HG03378 (cell line): ENCODE measurements around the gene SPDYC.
"Not testable (repeated sequence)": the region's sequence is repeated elsewhere in the genome, so short reads cannot be mapped to it uniquely, and the experiment has no call there.

ENCODE experiments used
- ATAC-seq: cut with Tn5 transposase; IDR thresholded peaks from one replicate; pipeline ENCODE4 v1.9.1; 2021; ENCODE audit warnings: mild to moderate bottlenecking, moderate library complexity; ENCODE audit not compliant: unreplicated experiment

SPDYC gene

DNA sequence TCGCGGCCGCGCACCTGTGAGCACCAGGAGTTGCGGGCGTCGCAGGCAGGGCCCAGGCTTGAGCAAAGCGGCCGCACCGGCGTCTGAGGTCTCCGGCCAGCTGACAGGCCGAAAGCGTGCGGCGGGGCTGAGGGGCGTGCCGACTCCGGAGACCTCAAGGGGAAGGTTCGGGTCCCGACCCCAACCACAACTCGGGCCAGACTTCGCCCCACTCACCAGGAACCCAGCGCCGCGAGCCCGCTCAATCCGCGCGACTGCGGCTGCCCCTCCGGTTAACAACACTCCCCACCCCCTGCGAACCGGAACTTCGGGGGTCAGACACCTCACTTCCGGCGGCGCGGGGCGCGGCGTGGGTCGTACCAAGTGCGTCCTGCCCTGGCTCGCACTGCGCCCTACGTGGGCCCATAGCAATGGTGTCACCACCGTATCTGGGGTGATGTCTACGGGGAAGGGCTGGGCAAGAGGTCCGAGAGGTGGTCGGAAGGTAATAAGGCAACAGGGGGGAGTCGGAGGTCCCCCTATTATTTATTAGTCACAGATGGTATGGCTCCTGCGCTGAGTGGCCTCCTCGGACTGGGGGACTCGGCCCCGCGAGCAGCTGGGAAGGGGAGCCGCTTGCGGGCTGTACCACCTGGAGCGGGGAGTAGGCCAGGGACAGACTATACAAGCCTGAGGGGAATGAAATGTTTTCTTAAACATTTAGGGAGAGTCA, 35.6 kb upstream of the SPDYC start, which contains the start of gene SYVN1:
TSS of gene SYVN1 (minus strand) at position 280 of the 712 bp plus-strand sequence. CDS start 918 bp downstream, outside the sequence.
- peak; percentile 43 for ATAC-seq

DNA sequence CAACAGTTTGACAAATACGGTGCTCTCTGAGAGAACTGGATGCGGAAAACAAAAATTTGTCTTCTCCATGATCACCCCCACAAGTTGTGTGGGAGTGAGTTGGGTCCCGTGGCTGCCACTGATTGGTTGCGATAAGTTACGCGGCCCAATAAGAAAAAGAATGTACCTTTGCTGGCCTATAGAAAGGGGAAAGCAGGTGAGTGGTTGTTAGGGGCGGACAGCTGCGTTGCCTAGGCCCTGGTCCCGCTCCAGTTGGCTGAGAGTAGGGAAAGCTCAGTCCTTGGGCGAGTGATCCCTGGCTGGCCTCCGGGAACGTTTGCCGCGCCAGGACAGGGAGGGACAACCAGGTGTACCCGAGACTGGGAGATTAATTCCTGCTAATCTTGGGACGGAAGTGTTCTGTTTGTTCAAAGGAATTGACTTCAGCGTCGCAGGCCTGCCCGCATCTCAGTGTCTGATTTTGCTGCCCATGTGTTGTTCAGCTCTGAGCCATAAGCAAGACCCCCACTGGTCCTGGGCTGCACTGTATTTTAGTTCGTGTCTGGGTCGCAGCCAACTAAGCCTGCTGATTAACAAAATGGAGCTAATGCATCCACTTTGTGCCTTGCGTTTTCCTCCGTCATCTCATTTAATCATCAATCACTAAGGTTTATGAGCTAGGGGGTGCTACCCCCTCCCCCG, 34.9 kb upstream of the SPDYC start:
- ATAC-seq = peak; percentile 68

DNA sequence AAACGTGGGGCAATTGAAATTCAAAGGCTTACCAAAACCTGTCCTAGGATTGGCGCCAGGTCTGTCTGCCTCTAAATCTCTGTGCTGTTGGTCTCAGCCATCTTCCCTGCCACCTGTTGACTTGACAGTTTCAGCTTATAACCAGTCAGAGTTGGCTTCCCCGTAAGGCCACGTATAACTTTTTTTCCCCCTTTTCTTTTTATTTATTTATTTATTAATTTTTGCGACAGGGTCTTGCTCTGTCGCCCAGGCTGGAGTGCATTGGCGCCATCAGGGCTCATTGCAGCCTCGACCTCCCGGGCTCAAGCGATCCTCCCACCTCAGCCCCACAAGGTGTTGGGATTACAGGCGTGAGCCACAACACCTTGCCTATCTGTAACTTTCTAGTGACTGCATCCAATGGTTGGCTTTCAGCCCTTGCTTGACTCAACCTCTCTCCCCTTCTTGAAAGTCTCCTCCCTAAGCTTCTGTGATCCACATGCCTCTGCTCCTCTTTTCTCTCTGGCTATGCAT, 34.3 kb upstream of the SPDYC start:
- ATAC-seq = no peak

DNA sequence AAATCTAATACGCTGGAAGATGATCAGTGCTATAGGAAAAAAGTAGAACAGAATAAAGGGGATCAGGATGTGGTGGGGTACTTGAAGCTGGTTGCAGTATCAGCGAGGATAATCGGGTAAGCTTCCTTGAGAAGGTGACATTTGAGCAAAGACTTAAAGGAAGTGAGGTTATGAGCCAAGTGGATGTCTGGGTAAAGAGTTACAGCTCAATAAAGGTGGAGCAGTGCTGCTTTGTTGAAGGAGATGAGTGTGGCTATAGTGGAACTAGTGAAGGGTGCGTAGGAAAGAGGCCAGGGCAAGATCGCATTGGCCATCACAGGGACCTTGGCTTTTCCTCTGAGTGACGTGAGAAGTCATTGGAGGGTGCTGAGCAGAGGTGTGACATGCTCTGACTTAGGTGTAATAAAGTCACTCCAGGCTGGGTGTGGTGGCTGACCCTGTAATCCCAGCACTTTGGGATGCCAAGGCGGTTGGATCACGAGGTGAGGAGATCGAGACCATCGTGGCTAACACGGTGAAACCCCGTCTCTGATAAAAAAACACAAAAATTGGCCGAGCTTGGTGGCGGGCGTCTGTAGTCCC, 33.4 kb upstream of the SPDYC start:
- ATAC-seq = no peak

DNA sequence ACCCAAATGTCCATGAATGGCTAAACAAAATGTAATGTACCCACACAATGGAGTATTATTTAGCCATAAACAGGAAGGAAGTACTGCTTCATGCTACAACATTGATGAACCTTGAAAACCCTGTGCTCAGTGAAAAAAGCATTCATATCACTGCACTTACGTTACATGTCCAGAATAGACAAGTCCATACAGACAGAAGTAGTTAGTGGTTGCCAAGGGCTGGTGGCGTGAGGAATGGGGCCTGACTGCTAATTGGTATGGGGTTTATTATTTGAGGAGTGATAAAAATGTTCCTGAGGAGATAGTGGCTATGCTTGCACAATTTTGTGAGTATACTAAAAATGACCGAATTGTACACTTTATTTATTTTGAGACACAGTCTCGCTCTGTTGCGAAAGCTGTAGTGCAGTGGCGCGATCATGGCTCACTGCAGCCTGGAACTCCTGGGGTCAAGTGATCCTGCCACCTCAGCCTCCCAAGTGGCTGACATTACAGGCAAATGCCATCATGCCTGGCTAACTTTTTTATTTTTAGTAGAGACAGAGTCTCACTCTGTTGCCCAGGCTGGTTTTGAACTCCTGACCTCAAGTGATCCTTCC, 28.0 kb upstream of the SPDYC start:
- no peak for ATAC-seq

DNA sequence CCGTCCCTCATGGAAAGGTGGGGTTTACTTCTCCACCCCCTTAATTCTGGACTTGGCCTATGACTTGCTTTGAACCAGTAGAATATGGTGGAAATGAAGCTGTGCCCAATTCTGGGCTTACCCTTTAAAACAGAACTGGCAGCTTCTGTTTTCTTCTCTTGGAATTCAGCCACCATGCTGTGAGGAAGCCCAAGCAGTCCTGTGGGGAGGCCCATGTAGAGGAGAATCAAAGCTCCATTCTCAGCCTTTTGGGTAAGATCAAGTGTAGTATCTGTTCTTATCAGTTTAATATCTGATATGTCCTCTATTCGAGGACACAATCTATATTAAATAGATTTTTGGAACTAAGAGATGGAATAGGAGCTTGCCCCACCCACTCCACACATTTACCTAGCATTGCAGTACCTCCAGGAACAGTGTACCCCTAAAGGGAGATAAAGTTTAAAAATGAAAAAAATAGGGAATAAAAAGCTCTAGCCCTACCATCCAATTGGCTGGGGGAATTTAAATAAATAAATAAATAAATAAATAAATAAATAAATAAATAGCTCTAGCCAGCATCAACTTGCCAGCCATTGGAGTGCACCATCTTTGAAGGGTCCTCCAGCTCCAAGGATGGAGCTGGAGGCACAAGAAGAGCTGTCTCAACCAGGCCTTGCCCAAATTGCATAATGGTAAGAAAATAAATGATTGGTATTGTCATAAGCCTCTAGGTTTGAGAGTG, 22.5 kb upstream of the SPDYC start:
- no peak for ATAC-seq

DNA sequence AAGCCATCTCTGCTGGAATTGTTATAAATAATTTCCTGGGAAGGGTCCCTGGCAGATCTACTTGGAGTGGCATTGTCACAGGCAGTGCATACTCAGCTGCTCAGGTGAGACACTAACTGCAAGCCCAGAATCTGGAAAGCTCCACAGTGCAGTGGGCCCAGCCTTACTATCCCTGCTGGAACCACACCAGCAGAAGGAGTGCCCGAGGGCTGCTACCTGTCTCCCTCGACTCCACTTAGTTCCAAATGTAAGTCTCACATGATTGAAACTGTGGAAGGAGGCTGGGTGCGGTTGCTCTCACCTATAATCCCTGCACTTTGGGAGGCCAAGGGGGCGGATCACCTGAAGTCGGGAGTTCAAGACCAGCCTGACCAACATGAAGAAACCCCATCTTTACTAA, 21.4 kb upstream of the SPDYC start:
- no peak for ATAC-seq

DNA sequence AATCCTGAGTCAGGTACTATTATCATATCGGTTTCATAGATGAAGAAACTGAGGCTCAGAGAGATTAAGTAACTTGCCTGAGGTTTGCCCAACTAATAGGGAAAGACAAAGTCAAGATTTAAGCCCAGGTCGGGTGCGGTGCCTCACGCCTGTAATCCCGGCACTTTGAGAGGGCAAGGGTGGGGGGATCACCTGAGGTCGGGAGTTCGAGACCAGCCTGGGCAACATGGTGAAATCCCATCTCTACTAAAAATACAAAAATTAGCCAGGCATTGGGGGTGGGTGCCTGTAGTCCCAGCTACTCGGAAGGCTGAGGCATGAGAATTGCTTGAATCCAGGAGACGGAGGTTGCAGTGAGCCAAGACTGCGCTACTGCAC, 19.9 kb upstream of the SPDYC start:
- not testable (repeated sequence) for ATAC-seq

DNA sequence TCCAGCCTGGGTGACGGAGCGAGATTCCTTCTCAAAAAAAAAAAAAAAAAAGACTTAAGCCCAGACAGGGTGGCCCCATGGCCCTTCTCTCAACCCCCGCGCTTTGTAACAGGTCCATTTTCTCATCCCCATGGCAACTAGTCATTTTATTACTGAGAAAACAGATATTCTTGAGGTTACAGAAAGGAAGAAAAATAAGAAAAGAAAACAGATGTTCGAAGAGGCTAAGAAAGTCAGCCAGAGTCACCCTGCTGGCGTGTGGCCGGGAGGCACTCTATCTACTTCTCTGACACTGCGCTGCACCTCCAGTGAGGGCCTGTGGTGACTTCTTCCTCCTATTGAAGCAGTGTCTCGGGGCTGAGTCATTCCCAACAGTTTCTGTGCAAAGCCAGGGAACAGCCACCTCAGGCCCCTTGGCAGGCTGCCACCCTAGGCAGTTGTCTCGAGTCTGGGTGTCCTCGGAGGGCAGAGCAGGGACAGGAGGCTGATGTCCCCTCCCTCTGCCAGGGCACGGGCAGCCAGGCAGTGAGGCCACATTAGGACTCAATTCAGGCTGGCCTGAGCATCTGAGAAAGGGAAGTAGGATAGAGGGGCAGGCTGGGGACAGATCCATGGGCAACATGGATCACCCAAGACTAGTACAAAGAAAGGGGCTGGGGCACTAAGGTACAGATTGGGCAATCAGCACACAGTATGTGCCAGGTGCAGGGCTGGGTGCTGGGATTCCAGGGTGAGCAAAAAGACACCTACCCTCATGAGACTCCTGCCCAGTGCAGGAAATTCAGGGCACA, 19.3 kb upstream of the SPDYC start:
- no peak for ATAC-seq

DNA sequence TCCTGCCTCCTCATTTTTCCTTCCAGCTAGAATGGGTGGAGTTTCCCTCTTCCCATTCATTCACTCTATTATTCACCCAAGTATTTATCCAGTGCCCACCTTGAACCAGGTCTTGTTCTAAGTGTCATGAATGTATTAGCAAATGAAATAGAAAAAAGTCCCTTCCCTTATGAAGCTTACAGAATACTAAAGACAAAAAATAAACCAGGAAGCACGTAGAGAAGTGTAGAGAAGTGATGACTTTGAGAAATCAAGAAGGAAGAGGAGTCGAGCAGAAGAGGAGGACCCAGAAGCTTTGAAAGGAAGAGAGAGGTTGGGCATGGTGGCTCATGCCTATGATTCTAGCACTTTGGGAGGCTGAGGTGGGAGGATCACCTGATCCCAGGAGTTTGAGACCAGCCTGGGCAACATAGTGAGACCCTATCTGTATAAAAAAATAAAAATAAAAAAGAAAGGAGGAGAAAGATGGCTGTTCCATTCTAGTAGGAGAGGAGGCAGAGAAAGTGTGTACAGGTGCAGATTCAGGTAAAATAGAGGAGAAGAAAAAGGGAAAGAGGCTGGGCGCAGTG, 18.6 kb upstream of the SPDYC start:
- ATAC-seq = no peak

DNA sequence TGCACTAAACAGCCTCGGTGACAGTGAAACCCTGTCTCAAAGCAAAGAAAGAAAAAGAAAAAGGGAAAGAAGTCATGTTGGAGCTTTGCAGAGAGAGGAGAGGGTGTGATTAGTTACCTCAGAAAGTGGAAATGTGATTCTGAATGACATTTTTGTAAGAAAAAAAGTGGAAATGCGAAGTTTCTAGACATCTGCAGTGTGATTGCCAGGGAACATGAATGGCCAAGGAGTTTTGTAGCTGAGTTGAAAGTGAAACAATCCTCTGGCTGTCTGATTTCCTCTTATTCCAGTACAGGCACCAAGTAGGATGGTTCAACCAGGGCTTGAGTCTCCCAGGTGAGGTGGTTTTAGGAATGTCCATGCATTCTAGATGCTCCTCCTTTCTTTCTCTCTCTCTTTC, 17.9 kb upstream of the SPDYC start:
- ATAC-seq = no peak

DNA sequence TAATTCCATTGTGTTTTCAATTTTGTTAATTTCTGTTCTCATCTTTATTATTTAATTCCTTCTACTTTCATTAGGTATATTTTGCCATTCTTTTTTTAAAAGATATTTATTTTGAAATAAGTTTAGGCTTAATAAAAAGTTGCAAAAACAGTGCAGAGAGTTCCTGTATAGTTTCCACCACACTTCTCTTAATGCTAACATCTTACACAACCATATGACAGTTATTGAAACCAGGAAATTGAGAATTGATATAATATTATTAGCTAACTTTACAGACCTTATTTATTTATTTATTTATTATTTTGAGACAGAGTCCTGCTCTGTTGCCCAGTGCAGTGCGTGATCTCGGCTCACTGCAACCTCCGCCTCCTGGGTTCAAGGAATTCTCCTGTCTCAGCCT, 13.8 kb upstream of the SPDYC start:
- ATAC-seq = no peak

DNA sequence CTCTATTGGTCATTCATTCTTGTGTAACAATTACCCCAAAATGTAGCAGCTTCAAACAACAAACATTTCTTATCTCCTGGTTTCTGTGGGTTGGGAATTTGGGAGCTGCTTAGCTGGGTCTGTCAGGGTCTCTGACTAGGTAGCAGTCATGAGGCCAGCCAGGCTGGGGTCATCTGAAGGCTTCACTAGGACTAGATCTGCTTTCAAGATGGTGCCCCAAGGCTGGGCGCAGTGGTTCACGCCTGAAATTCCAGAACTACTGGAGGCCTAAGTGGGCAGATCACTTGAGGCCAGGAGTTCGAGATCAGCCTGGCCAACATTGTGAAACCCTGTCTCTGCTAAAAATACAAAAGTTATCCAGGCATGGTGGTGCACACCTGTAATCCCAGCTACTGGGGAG, 13.1 kb upstream of the SPDYC start:
- no peak for ATAC-seq

DNA sequence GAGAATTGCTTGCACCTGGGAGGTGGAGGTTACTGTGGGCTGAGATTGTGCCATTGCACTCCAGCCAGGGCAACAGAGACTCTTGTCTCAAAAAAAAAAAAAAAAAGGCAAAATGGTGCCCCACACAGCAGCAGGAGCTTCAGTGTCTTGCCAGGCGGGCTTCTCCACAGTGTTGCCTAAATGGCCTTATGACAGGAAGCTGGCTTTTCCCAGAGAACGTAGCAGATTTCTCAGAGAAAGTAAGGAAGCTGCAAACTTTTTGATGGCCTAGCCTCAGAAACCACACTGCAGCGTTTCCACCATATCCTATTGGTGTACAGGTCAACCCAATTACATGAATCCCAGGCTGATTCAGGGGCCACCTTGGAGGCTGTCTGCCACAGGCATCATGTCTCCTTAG, 12.7 kb upstream of the SPDYC start:
- ATAC-seq = no peak

DNA sequence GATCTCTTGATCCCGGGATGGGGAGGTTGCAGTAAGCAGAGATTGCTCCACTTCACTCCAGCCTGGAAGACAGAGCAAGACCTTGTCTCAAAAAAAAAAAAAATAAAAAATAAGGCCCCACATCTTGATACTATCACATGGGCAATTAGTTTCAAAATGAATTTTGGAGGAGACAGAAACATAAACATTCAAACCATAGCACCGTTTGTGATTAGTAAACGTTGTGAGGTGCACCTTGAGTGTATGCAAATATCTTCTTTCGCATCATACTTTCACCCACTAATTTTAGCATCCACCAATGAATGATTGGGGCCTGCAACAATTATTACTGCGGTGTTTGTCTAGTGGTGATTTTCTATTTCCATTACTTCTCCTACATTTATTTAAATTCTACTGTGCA, 11.0 kb upstream of the SPDYC start:
- ATAC-seq = peak; percentile 73

DNA sequence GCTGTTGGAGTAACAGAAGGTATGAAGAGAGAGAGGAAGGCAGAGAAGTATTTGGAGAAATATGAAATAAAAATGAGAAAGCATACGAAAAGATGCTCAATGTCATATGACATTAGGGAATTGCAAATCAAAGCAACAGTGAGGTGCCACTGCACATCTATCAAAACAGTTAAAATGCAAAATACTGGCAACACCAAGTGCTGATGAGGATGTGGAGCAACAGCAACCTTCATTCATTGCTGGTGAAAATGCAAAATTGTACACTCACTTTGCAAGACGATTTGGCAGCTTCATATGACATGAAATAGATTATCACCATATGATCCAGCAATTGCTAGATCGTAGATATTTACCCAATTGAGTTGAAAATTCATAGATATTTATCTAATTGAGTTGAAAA, 9.4 kb upstream of the SPDYC start:
- no peak for ATAC-seq

DNA sequence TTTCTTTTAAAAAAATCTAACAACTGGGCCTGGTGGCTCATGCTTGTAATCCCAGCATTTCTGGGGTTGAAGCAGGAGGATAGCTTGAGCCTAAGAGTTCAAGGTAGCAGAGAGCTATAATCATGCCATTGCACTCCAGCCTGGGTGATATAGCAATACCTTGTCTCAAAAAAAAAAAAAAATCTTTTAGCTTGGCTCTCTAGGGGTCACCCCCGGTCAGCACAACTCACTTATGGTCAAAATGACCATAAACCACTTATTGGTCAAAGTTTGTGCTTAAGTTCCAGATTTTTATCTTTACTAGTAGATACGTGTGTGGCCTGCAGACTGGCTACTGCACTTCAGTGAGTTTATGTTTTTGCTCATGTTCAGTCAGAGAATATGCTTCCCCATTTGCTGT, 6.3 kb upstream of the SPDYC start:
- no peak for ATAC-seq

DNA sequence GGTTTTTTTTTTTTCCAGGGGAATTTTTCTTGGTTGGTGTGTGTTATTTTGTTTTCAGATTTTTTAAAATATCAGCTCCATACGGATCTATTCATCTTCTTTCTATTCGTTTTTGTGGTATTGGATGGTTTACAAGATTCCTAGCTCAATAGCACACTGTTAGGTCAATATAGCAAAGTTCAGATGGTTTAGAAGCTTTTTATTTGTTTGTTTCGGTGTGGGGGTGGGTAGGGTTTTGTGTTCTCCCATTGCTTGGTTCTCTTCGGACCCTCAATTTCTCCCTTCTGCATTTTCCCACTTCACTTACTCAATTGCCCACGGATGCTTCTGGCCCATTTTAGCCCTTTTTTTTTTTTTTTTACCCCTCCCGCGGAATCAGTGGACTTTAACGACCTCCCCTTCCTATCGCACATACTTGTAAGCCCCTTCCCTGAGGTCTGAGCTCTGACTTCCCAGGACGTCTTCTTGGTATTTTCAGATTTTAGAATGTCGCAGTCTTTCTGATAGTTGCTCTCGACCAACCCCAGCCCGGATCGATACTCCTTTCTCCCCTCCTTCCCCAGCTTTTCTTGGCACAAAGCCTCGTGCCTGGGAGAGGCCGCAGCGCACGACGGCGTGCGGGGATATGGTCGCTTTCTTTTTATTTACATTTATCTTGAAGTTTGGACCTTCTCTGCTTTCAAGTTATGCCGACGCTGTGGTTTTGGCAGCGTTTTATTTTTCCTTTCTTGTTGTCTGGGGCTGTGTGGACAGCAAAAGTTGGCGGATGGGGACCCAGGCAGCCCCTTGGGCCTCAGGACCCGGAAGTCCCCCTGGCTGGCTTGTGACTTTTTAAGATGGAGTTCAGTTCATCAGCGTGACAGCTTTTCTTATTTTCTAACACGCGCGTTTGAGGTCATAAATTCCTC, 4.4 kb upstream of the SPDYC start:
- no peak for ATAC-seq

DNA sequence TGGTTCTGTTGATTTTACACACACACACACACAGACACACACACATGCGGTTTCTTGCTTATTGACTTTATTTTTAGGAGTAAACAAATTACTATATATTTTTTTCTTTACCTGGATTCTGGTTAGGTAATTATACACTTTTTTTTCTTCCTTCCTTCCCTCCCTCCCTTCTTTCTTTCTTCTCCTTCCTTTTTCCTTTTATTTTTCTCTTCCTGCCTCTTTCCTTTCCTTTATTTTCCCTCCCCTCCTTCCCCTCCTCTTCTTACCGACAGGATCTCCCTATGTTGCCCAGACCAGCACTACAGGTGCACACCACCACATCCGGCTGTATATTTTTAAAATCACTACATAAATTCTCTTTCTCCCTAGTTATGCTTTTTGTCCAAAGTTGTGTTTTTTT, 3.1 kb upstream of the SPDYC start:
- no peak for ATAC-seq
